LoVo (cell line): ENCODE data around the gene CDH10.

Experiments used
- DNase-seq: peaks from one replicate; pipeline ENCODE4 v3.0.0-alpha.2; 2016; ENCODE audit warnings: low spot score

CDH10 gene

GRCh38 chr5:24598956-24599355 is 45.8 kb downstream of the CDH10 start:
- DNase-seq: no peak

DNA sequence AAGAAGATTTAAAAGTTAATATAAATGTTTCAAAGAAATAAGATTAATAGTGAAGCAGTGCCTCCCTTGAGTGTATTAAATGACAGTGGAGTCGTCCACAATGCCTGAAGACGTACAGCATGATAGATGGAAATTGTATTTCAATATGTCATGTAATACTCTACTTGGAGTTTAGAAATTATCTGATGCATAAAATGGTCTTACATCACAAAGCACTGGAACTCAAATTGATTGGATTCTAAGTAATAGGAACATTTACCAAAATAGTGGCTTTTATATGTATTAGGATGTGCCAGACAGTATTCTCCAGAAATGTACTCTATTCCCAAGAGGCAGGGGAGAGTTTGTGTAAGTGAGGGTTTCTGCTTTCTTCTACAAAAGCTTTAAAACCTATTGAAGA is 49.4 kb downstream of the CDH10 start:
- DNase-seq: no peak

- no peak for DNase-seq
Observed at GRCh38 chr5:24591426-24591825, 53.4 kb downstream of the CDH10 start.

DNA sequence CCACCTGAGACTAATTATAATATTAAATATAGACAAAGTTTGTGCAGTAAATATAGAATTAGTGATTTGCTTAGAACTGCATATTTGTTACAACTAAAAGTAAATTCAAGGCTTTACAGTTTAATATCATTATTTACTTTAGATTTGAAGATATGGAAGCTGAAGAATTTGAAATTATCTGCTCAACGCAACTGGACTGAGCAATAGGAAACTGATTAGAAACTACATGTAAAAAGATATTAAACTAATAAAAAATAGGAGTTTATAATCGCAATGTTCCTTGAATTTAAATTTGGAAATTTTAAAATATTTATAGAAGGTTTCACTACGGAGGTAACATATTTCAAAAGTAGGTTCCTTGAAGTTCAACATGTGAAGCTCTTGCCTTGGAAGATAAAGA is 55.2 kb downstream of the CDH10 start:
- DNase-seq: no peak

- no peak for DNase-seq
Observed at GRCh38 chr5:24585751-24586150, 59.0 kb downstream of the CDH10 start.

GRCh38 chr5:24571302-24571701 is 73.5 kb downstream of the CDH10 start:
- no peak for DNase-seq

DNA sequence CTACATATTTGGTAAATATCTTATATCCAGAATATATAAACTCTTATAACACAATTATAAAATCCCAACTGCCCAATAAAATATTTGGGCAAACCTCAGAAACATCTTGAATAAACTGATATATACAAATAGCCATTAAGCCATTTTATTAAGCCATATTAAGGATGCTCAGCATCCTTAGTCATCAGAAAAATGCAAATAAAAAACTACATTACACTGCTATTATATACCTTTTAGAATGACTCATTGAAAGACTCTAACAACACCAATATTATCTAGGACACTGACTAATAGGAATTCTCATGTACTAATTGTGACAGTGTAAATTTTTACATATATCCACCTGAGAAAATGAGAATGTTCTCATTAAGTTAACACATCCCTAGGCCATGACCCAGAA is 77.8 kb downstream of the CDH10 start:
- DNase-seq: no peak

DNA sequence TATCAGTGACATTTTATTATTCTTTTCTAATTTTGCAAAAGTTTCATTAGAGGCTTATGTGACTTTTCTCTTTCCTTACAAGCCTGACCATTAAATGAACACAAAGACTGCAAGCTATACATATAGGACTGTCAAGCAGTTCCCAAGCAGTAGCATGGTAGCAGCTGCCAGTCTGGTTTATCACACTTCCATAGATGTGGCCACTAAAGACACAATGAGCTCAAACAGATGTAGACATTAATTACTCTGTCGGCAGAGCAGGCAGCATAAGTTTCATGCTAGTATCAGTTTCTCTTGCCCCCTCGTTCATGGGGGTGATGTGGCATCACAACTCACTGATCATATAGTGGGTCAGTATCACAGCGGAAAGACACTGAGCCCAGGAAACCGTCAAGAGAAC is 89.5 kb downstream of the CDH10 start:
- no peak for DNase-seq

DNA sequence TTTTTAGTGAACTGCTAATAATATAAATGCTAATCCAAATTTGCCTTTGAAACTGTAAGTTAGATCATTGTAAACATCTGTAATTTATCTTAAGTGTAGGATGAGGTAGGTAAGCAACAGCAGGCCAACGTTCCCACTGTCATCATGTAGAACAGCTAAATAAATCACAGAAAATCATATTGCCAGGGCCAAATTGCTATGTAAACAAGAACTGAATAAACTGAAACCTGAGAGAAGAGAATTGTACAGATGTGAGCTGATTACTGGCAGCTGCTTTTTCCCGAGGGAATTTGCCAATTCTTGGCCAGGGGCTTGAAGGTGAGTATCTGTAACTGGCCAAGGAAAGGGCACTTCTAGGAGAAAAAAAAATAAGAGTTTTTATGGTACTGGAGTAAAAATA is 97.6 kb downstream of the CDH10 start:
- DNase-seq: no peak

GRCh38 chr5:24539613-24540012 is 105.2 kb downstream of the CDH10 start:
- DNase-seq: no peak

- DNase-seq: no peak
Observed at GRCh38 chr5:24538346-24538745, 106.4 kb downstream of the CDH10 start.

GRCh38 chr5:24535646-24536045 is 109.1 kb downstream of the CDH10 start:
- DNase-seq: no peak

GRCh38 chr5:24530906-24531305 is 113.9 kb downstream of the CDH10 start:
- DNase-seq: no peak

DNA sequence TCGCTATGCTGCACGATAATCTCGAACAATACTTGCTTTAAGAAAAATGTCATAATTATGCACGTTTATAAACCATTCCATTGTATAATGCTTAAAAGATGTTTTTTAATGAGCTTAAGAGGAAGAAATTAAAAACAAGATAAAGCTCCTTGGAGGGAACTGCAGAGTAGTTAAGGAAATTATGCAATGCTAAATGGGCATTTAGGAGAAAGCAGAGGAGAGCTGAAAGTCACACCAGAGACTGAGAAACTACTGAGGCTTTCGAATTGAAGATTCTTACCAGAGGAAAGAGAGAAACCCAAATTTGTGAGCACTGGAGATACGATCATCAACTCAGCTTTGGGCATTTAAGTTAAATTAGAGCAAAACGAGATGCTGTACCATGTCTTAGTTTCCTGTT is 119.4 kb downstream of the CDH10 start:
- no peak for DNase-seq

GRCh38 chr5:24512423-24512822 is 132.4 kb downstream of the CDH10 start:
- no peak for DNase-seq

- peak; percentile 65 for DNase-seq
Observed at GRCh38 chr5:24510523-24510988, 134.2 kb downstream of the CDH10 start.

DNA sequence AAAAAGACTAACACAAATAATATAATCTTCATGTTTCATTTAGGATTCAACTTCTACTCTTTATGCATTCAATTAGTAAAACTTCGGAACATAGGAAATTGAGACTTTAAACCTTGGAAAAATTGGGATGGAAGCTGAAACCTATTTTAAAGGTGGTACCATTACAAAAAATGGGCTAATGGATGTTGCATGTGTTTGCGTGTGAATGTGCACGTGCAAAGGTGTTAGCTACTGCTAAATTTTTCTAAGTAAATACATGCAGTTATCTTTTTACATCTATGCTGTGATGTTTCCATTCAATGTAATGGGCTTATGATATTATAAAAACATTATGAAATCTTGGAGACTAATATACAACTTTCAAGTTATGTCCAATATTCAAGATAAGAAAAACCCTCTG is 134.8 kb downstream of the CDH10 start:
- DNase-seq: no peak

DNA sequence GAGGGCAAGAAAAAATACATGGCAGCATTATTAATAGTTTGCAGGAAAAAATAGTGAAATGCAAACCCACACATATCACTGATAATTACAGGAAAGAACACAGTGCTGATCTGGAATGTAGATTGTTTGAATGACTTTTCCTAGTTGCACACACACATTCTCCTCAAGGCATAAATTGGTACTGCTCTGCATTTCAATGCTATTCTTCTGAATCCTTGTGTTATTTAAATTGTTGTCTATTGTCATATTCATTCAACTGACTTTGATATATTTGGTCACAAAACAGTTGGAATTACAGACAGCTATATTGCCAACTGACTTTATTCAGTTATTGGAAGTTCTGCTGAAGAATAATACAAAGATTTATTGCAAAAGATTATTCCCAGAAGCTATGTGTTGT is 139.5 kb downstream of the CDH10 start:
- no peak for DNase-seq

- DNase-seq: no peak
Observed at GRCh38 chr5:24497591-24498157, 147.1 kb downstream of the CDH10 start.

DNA sequence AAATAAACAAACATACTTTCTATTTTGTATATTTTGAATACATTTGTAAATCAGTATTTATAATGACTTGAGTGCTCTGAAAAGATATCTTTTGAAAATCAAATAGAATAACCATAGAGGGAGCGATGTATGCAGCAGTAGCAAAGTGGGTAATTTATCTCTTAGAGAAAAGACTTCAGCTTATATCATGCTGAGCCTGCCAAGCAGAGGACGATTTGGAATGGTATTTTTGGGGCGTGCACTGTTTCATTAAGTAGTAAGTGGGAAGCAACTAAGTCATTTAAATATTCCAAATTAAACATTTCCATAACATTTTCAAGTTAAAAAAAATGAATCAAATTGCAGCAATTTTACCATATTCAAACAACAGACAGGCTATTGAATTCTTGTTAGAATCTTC is 147.6 kb downstream of the CDH10 start:
- DNase-seq: no peak

GRCh38 chr5:24496268-24496667 is 148.5 kb downstream of the CDH10 start:
- no peak for DNase-seq

DNA sequence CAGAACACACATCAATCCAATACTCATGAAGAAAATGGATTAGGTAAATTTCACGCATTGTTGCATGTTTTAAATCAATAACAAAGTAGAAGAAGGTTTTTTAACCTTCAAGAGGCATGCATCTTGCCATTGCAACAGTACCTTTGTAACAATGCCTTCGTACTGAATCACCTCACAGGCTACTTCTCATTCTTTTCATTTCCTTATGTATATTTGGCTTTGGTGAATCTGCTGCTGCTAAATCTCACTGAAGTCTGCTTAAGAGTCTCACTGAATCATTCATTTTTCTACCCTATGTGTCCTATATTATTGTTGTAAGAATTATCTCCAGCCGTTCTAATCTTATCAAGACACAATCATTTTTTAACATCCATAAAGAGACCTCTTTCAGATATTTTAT is 152.5 kb downstream of the CDH10 start:
- DNase-seq: no peak

DNA sequence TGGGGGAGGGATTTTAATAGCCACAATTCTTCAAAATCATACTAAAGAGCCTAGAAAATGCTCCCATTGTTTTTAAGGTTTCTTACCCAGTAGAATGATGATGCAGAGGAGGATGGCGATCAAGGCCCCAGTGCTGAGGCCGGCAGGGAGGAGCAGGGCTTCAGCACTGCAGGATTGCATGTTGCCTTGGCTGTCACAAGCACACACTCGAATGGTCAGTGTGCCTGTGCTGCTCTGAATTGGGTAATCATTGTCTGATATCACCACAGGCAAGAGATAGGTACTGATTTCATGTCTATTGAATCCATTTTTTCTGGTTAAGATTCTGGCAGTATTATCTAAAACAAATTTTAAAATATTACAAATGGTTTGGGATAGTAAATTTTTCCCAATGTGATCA is 153.3 kb downstream of the CDH10 start:
- no peak for DNase-seq

- DNase-seq: no peak
Observed at GRCh38 chr5:24487368-24488229, 157.2 kb downstream of the CDH10 start.
